ENCODE data around the gene PLOD3. TPM values are rescaled to one million over a fixed set of nuclear protein-coding genes. Genes with fewer than 3 reads are reported as not detected.

PLOD3 gene
- total and polyA plus RNA-seq, 9 of the 15 experiments (the other 6 are each of a cell fraction or from before 2014, with no cell fraction given) = 2.8 to 101 (median 30.9) TPM

- TF ChIP-seq ZBTB40 (IDR thresholded peaks at IDR 0.05) = no peak
- no peak for TF ChIP-seq ZBTB40 (CRISPR knock-in tag; IDR thresholded peaks at IDR 0.05)
Measured at GRCh38 chr7:101216860-101217387, 457 bp downstream of the PLOD3 start (continued).

Measured in K562 (cell line).